Heart right ventricle (tissue), 16 donors: Measurements from ENCODE around the gene ARPP19. TPM values are rescaled to one million over a fixed set of nuclear protein-coding genes. Genes with fewer than 3 reads are reported as not detected.

ENCODE experiments used
- ATAC-seq, 8 donors: fragments of 200-7000 bp; cut with Tn5 transposase; one replicate each; pipeline ENCODE4 v1.9.1; 2020; ENCODE audit warnings: mild to moderate bottlenecking in 8 of 8, moderate library complexity in 8 of 8, moderate number of reproducible peaks in 1 of 8
- DNase-seq, 2 donors: peaks; one replicate each; pipeline ENCODE4 v3.0.0-alpha.2; 2020
- H3K27ac ChIP-seq, 10 donors: fragments of 200-600 bp; sonication (generic) in 2 of 10; one replicate each; pipeline versions ENCODE4 v1.5.0 to v1.8.0; 2020 to 2022; ENCODE audit warnings: mild to moderate bottlenecking in 3 of 10
- H3K27me3 ChIP-seq, 7 donors: fragments of 200-600 bp; one replicate each; pipeline ENCODE4 v1.8.0; 2021 to 2022; ENCODE audit warnings: mild to moderate bottlenecking in 2 of 7
- H3K36me3 ChIP-seq, 9 donors: fragments of 200-600 bp; sonication (generic) in 1 of 9; one replicate each; pipeline versions ENCODE4 v1.5.0 to v1.8.0; 2020 to 2022; ENCODE audit warnings: mild to moderate bottlenecking in 2 of 9
- H3K4me1 ChIP-seq, 9 donors: fragments of 200-600 bp; sonication (generic) in 1 of 9; one replicate each; pipeline versions ENCODE4 v1.5.0 to v1.8.0; 2020 to 2022; ENCODE audit warnings: mild to moderate bottlenecking in 4 of 9
- H3K4me3 ChIP-seq, 10 donors: fragments of 200-600 bp; sonication (generic) in 2 of 10; one replicate each; pipeline versions ENCODE4 v1.5.0 to v1.8.0; 2020 to 2022; ENCODE audit warnings: mild to moderate bottlenecking in 7 of 10, moderate library complexity in 2 of 10
- H3K9me3 ChIP-seq, 11 donors: fragments of 200-600 bp in 10 of 11; sonication (generic) in 2 of 11; one replicate each; pipeline versions ENCODE4 v1.5.0 to v1.8.0; 2013 to 2022; ENCODE audit warnings: mild to moderate bottlenecking in 2 of 11, control low read depth in 1 of 11, moderate library complexity in 1 of 11
- CTCF ChIP-seq, 9 donors: fragments of 200-600 bp; sonication (generic) in 2 of 9; IDR thresholded peaks; one replicate each; pipeline versions ENCODE4 v1.5.0 to v1.8.0; 2021 to 2022; ENCODE audit warnings: antibody characterized with exemption in 9 of 9, mild to moderate bottlenecking in 5 of 9, moderate library complexity in 1 of 9
- WGBS, 2 donors: extraction: QIAGEN DNeasy Blood & Tissue Kit; methylation state at CpG; one replicate each; pipeline ENCODE4 v1.1.7; 2013; ENCODE audit warnings: inconsistent platforms in 1 of 2; 5-methylcytosine and 5-hydroxymethylcytosine counted together
- intact Hi-C, 10 donors: fragments of 100-400 bp; cut with DNase I; formaldehyde crosslinking; loops; one replicate each; pipeline versions ENCODE4 v1.11.1 to v1.14.2; 2022
- polyA plus RNA-seq, 2 donors: library from polyadenylated mRNA; stranded (reverse); fragments of 200-250 nt; gene quantifications; one replicate each; pipeline ENCODE4 v1.2.3, GENCODE V29; 2013
- total RNA-seq, 10 donors: library from RNA; stranded (reverse); fragmentation: NEBNext Ultra II Directional in 3 of 10; extraction: Animal tissue kit (Norgen Biotek cat#: 25700) in 3 of 10; gene quantifications; one replicate each; pipeline versions ENCODE4 v1.2.1 to v1.2.4, GENCODE V29; 2021 to 2023
- donor health status: Arrhythmogenic right ventricular cardiomyopathy.
- donor health status: ischemic (EF 13 %, LVEDD 7.1; RV severe dilation, severe dysfunction).
- donor health status: healthy with polysubstance abuse.
- donor health status: DM: no; HTN: yes; CAD: no.
- donor health status: DM: no; HTN: no; CAD: no.
- donor health status: ischemic (EF 25% LVEDD 6.9; RV normal size, moderate dysfunction).
- donor health status: ischemic (EF 25% LVEDD 5.7; RV mildly dilated, moderate dysfunction).
- donor health status: healthy.
- donor health status: DM: yes; HTN: yes; CAD: no.
- donor health status: Ischemic cardiomyopathy.
- donor health status: ischemic (EF 35%, LVEDD 5.7; RV mildly dilated, moderate dysfunction).
- donor health status: nonischemic (EF 11% LVEDD 7.7; RV severe dilation, severe dysfunction).
- donor health status: DM: yes; HTN: yes; CAD: no.
- donor health status: PGD.
- donor health status: ischemic (EF 29% LVEDD 5.4; RV normal size, mild dysfunction).
- donor health status: nonischemic (EF 23%, LVEDD 6.1; RV moderate dilation, normal function).

The ARPP19 gene
- total and polyA plus RNA-seq, 12 donors, result 20.1 to 166 (median 145) TPM

- 76 to 83% methylated on average over 2 of the region's 2 CpGs for WGBS, 2 donors
- Histone ChIP-seq H3K9me3 (no peaks in the 10 kb centered on the region), H3K4me3 (no peak overlapping the region), H3K27ac (no peak overlapping the region), H3K27me3 (no peaks in the 10 kb centered on the region), H3K4me1 (peaks cover 0 to 33% (median 12%) of the 10 kb centered on the region in 9 donors), H3K36me3 (no peaks in the 10 kb centered on the region)
- ATAC-seq, result no peak
- intact Hi-C loops, result no loop called here
- no peak for DNase-seq
- no peak for TF ChIP-seq CTCF (IDR thresholded peaks at IDR 0.05)
Observed at GRCh38 chr15:52511084-52511483, 57.7 kb downstream of the ARPP19 start.

DNA sequence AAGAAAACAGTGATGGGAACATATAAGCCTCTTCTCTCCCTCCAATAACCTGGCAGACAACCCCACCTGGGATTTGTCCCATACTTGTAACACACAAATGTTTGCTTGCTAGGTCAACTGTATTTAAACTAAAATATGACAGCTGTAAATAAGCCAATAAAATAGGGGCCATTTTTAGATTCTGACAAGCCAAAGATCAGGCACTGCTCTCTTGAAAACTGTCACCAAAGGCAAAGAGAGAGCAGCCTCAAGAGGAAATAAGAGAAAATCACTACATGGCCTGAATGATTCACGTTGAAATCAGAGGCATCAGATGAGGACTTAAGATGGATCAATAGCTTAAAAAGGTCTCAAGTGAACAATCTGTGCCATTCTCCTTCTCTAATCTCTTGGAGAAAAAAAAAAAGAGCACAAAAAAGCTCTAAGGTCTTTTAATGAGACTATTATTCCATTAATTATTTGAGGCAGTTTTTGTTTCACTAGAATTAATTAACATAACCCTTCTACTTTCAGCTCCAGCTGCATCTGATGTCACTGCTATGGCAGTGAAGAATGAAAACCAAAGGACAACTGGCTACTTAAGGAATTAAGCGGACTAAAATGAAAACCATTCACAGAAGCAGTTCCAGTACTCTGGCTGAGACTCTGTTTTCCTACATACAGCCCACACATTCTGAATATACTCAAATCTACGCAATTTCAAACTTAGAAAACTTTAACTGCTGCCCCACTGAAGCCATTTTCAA, 59.2 kb downstream of the ARPP19 start:
- H3K27ac ChIP-seq, result peak overlapping the region in 1 of 10 donors; percentile 8
- no peak overlapping the region for H3K4me3 ChIP-seq
- TF ChIP-seq CTCF (IDR thresholded peaks at IDR 0.05), result no peak
- intact Hi-C loops, result no loop called here
- no peak for ATAC-seq
- no peaks in the 10 kb centered on the region for H3K27me3 ChIP-seq
- H3K36me3 ChIP-seq, result no peaks in the 10 kb centered on the region
- WGBS, 2 donors, result 64 to 70% methylated on average over 3 of the region's 3 CpGs
- H3K4me1 ChIP-seq, result peaks cover 0 to 46% (median 12%) of the 10 kb centered on the region in 9 donors
- no peaks in the 10 kb centered on the region for H3K9me3 ChIP-seq
- no peak for DNase-seq

DNA sequence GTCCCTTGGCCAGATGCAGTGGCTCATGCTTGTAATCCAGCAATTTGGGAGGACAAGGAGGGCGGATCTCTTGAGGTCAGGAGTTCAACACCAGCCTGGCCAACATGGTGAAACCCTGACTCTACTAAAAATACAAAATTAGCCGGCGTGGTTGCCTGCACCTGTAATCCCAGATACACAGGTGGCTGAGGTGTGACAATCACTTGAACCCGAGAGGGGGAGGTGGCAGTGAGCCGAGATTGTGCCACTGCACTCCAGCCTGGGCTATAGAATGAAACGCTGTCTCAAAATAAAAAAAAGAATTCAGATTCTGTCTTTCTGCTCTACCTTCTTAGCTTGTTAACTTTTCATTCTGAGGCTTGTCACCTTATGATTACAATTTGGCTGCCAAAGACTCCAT, 62.3 kb downstream of the ARPP19 start:
- no peak for TF ChIP-seq CTCF (IDR thresholded peaks at IDR 0.05)
- Histone ChIP-seq H3K9me3 (no peaks in the 10 kb centered on the region), H3K27me3 (no peaks in the 10 kb centered on the region), H3K36me3 (no peaks in the 10 kb centered on the region), H3K4me1 (peaks cover 0 to 54% (median 12%) of the 10 kb centered on the region in 9 donors), H3K4me3 (no peak overlapping the region), H3K27ac (no peak overlapping the region)
- WGBS, 2 donors, result 78 to 90% methylated on average over 6 of the region's 6 CpGs
- intact Hi-C loops, result no loop called here
- DNase-seq (no peak), ATAC-seq (no peak)

DNA sequence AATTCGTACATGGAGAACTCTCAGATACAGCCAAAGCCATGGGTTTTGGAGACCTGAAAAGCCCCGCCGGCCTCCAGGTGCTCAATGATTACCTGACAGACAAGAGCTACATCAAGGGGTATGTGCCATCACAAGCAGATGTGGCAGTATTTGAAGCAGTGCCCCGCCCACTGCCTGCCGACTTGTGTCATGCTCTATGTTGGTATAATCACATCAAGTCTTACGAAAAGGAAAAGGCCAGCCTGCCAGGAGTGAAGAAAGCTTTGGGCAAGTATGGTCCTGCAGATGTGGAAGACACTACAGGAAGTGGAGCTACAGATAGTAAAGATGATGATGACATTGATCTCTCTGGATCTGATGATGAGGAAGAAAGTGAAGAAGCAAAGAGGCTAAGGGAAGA, 63.7 kb downstream of the ARPP19 start:
- TF ChIP-seq CTCF (IDR thresholded peaks at IDR 0.05), result no peak
- DNase-seq (peak in 1 of 2 donors; percentile 15), ATAC-seq (no peak)
- Histone ChIP-seq H3K27ac (no peak overlapping the region), H3K27me3 (no peaks in the 10 kb centered on the region), H3K9me3 (no peaks in the 10 kb centered on the region), H3K36me3 (no peaks in the 10 kb centered on the region), H3K4me1 (peaks cover 0 to 50% (median 11%) of the 10 kb centered on the region in 9 donors), H3K4me3 (no peak overlapping the region)
- intact Hi-C loops, result no loop called here
- WGBS, 2 donors, result 88 to 89% methylated on average over 6 of the region's 6 CpGs
